Measurements from ENCODE around the gene CTPS2. TPM values are rescaled to one million over a fixed set of nuclear protein-coding genes. Genes with fewer than 3 reads are reported as not detected.

CTPS2 gene
- total RNA-seq, 6 donors from 2014 or later = 5.1 to 30.1 (median 10.7) TPM

DNA sequence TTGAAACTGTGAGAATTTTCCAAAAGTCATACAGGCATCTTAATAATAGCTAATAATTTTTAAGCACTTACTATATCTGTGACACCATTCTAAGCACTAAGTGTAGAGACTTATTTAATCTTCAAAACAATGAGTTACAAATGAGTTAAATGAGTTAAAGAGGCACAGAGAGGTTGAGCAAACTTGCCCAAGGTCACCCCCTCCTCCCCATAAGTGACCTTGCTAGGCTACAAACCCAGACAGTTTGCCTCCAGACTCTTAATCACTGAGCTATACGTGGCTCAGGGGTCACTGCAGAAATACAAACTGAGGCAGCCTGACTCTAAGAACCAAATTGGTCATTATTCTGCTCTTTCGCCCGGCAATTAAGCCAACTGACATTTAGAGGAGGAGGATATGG lies 15.5 kb downstream of the CTPS2 start:
- DNase-seq (no peak), ATAC-seq (ENCODE audit: low FRiP score in 2 of 2) (no peak)
- peaks cover 0 to 20% (median 4%) of the 10 kb centered on the region in 4 donors for H3K36me3 ChIP-seq
- H3K9me3 ChIP-seq = no peaks in the 10 kb centered on the region
- no peak overlapping the region for H3K27ac ChIP-seq
- H3K4me3 ChIP-seq = no peak overlapping the region
- 59 to 68% methylated on average over 3 of the region's 3 CpGs for WGBS, 2 donors
- H3K4me1 ChIP-seq = no peaks in the 10 kb centered on the region
- H3K27me3 ChIP-seq = no peaks in the 10 kb centered on the region
- TF ChIP-seq, protein P1, sequence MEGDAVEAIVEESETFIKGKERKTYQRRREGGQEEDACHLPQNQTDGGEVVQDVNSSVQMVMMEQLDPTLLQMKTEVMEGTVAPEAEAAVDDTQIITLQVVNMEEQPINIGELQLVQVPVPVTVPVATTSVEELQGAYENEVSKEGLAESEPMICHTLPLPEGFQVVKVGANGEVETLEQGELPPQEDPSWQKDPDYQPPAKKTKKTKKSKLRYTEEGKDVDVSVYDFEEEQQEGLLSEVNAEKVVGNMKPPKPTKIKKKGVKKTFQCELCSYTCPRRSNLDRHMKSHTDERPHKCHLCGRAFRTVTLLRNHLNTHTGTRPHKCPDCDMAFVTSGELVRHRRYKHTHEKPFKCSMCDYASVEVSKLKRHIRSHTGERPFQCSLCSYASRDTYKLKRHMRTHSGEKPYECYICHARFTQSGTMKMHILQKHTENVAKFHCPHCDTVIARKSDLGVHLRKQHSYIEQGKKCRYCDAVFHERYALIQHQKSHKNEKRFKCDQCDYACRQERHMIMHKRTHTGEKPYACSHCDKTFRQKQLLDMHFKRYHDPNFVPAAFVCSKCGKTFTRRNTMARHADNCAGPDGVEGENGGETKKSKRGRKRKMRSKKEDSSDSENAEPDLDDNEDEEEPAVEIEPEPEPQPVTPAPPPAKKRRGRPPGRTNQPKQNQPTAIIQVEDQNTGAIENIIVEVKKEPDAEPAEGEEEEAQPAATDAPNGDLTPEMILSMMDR (IDR thresholded peaks at IDR 0.05) = no peak
- TF ChIP-seq POLR2AphosphoS5 (IDR thresholded peaks at IDR 0.05) (no peak), POLR2A (IDR thresholded peaks at IDR 0.05) (no peak), EP300 (IDR thresholded peaks at IDR 0.05) (no peak)

DNA sequence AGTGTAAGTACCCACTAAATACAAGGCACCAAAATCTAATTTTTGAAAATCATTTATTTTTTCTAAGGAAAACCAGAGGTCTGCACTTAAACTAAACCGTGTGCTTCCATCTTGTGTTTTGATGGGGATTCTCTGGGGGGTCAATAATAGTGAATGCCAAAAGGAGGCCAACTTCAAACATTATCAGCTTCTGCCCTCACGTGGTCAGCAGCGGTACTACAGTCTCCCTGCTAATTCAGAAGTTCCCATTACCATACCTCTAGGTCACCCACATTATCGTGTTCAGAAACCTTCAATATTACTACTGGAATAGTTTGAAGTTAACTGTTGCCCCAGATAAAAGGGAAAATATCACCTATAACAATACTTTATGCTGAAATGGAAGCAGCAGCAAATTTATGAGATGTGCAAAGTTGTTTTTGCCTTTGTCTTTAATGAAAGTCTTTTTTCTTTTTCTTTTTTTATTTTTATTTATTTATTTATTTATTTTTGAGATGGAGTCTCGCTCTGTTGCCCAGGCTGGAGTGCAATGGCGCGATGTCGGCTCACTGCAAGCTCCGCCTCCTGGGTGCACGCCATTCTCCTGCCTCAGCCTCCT lies 17.3 kb downstream of the CTPS2 start:
- H3K9me3 ChIP-seq = no peaks in the 10 kb centered on the region
- TF ChIP-seq, protein P1 (IDR thresholded peaks at IDR 0.05) = peak; percentile 67 to 95 (median 81)
- TF ChIP-seq POLR2A (IDR thresholded peaks at IDR 0.05) (no peak), POLR2AphosphoS5 (IDR thresholded peaks at IDR 0.05) (no peak), EP300 (IDR thresholded peaks at IDR 0.05) (no peak)
- no peak overlapping the region for H3K4me3 ChIP-seq
- ATAC-seq (ENCODE audit: low FRiP score in 2 of 2) (peak; percentile 67 to 72), DNase-seq (peak in 1 of 2 donors; percentile 49)
- no peaks in the 10 kb centered on the region for H3K27me3 ChIP-seq
- H3K4me1 ChIP-seq = no peaks in the 10 kb centered on the region
- peaks cover 0 to 24% (median 10%) of the 10 kb centered on the region in 4 donors for H3K36me3 ChIP-seq
- no peak overlapping the region for H3K27ac ChIP-seq
- 49 to 56% methylated on average over 10 of the region's 10 CpGs for WGBS, 2 donors

DNA sequence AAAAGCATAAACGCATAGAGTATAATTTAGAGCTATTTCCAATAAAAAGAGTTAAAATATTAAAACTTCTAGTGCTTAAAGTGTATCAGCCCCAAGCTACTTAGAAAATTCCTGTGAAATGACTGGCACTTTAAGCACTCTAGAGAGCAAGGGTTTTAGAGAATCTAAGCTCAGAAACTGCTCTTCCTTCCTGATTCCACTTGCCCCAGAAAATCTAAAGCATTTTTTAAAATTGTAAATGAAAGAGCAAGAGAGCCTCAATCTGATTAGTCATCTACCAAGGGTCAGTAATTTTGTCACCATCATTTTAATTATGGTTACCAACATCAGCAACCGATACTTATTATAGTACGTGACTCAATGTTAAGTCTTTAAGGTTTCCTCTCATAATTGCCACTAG lies 25.0 kb downstream of the CTPS2 start:
- DNase-seq (no peak), ATAC-seq (ENCODE audit: low FRiP score in 2 of 2) (no peak)
- peaks cover 0 to 41% (median 9%) of the 10 kb centered on the region in 4 donors for H3K36me3 ChIP-seq
- 91 to 95% methylated on average over 3 of the region's 3 CpGs for WGBS, 2 donors
- H3K4me3 ChIP-seq = no peak overlapping the region
- TF ChIP-seq, protein P1 (IDR thresholded peaks at IDR 0.05) = no peak
- no peak for TF ChIP-seq POLR2AphosphoS5 (IDR thresholded peaks at IDR 0.05)
- H3K4me1 ChIP-seq = no peaks in the 10 kb centered on the region
- no peaks in the 10 kb centered on the region for H3K27me3 ChIP-seq
- H3K9me3 ChIP-seq = no peaks in the 10 kb centered on the region
- no peak overlapping the region for H3K27ac ChIP-seq

DNA sequence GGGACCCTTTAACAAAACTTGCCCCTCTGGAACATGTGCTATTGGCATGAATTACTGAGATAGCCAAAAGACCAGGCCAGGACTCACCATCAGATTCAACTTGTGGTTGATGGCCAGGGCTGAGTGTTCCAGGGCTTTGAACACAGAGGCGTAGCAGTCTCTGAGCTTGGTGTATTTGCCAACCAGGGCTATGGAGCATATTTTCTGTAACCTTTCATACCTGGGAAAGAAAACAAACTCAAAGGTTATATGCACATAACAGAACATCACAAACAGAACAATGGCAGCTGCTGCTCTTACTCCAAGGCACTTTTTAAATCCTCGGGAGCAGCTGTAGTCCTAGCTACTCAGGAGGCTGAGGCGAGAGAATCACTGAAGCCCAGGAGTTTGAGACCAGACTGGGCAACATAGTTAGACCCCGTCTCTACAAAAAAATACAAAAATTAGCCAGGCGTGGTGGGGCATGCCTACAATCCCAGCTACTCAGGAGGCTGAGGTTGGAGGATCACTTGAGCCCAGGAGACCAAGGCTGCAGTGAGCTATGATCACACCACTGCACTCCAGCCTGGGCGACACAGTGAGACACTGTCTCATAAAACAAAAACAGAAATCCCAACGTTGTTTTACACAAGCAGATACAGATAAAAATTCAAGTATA lies 29.3 kb downstream of the CTPS2 start:
- no peaks in the 10 kb centered on the region for H3K9me3 ChIP-seq
- WGBS, 2 donors = 93 to 94% methylated on average over 3 to 7 of the region's 7 CpGs
- DNase-seq (no peak), ATAC-seq (ENCODE audit: low FRiP score in 2 of 2) (no peak)
- H3K27me3 ChIP-seq = no peaks in the 10 kb centered on the region
- no peak overlapping the region for H3K4me3 ChIP-seq
- H3K27ac ChIP-seq = no peak overlapping the region
- H3K36me3 ChIP-seq = peaks cover 0 to 65% (median 4%) of the 10 kb centered on the region in 4 donors
- no peaks in the 10 kb centered on the region for H3K4me1 ChIP-seq
- TF ChIP-seq POLR2A (IDR thresholded peaks at IDR 0.05) = no peak
- no peak for TF ChIP-seq EP300 (IDR thresholded peaks at IDR 0.05)
- TF ChIP-seq POLR2AphosphoS5 (IDR thresholded peaks at IDR 0.05) = no peak
- TF ChIP-seq, protein P1 (IDR thresholded peaks at IDR 0.05) = no peak

DNA sequence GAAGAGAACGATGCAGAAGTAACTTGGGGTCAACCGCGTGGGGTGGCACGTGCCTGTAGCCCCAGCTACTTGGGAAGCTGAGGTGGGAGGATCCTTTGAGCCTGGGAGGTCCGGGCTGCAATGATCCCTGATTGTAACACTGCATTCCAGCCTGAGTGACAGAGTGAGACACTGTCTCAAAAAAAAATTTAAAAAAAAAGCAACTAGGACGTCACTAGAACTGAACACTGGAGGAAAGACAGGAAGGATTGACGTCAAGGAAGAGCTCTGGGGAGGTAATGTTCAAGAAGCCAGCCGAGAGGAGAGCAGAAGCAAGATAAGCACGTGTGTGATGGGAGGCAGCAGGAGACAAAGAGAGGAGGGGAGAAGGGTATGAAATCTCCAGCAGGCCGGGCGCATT lies 33.8 kb downstream of the CTPS2 start:
- DNase-seq = no peak
- H3K27ac ChIP-seq = no peak overlapping the region
- TF ChIP-seq, protein P1 (IDR thresholded peaks at IDR 0.05) = no peak
- TF ChIP-seq POLR2AphosphoS5 (IDR thresholded peaks at IDR 0.05) (no peak), EP300 (IDR thresholded peaks at IDR 0.05) (no peak), POLR2A (IDR thresholded peaks at IDR 0.05) (no peak)
- H3K9me3 ChIP-seq = no peaks in the 10 kb centered on the region
- no peak for ATAC-seq (ENCODE audit: low FRiP score in 2 of 2)
- 85 to 88% methylated on average over 11 of the region's 11 CpGs for WGBS, 2 donors
- peaks cover 0 to 51% (median 4%) of the 10 kb centered on the region in 4 donors for H3K36me3 ChIP-seq
- no peaks in the 10 kb centered on the region for H3K4me1 ChIP-seq
- no peak overlapping the region for H3K4me3 ChIP-seq
- H3K27me3 ChIP-seq = no peaks in the 10 kb centered on the region

All from upper lobe of left lung (tissue), 6 donors.